Mesenchymal stem cell (in vitro differentiated cells and primary cell): ENCODE results near the gene PGF.
A peak's percentile ranks its signal among the peaks of the same experiment; 100 is the strongest.

Source experiments
- DNase-seq: peaks from one replicate; pipeline ENCODE4 v3.0.0-alpha.2; 2013
- H2AFZ ChIP-seq: one replicate; pipeline ENCODE4 v1.6.1; 2013; ENCODE audit warnings: low read depth, mild to moderate bottlenecking, control low read depth, inconsistent platforms, low read length, moderate library complexity
- H2AK5ac ChIP-seq: 2 replicates; pipeline ENCODE4 v1.6.1; 2013; ENCODE audit warnings: low read length, moderate library complexity, mild to moderate bottlenecking, inconsistent platforms; ENCODE audit not compliant: severe bottlenecking
- H2BK120ac ChIP-seq: one replicate; pipeline ENCODE4 v1.6.1; 2013; ENCODE audit warnings: low read depth, mild to moderate bottlenecking, inconsistent platforms, low read length, moderate library complexity
- H2BK12ac ChIP-seq, 2 experiments: one replicate each; pipeline ENCODE4 v1.6.1; 2013; ENCODE audit warnings: inconsistent platforms in 2 of 2, low read length in 2 of 2, mild to moderate bottlenecking in 2 of 2, moderate library complexity in 2 of 2, control low read depth in 1 of 2
- H2BK15ac ChIP-seq: one replicate; pipeline ENCODE4 v1.6.1; 2013; ENCODE audit warnings: mild to moderate bottlenecking, low read depth, inconsistent platforms; ENCODE audit not compliant: poor library complexity, severe bottlenecking
- H2BK5ac ChIP-seq: 2 replicates; pipeline ENCODE4 v1.6.1; 2013; ENCODE audit warnings: low read depth, mild to moderate bottlenecking, low read length, control low read depth, inconsistent platforms; ENCODE audit not compliant: poor library complexity, severe bottlenecking
- H3K14ac ChIP-seq, 2 experiments: one replicate each; pipeline ENCODE4 v1.6.1; 2013; ENCODE audit warnings: inconsistent platforms in 2 of 2, low read length in 2 of 2, control low read depth in 1 of 2, mild to moderate bottlenecking in 1 of 2, moderate library complexity in 1 of 2
- H3K18ac ChIP-seq, 2 experiments: one replicate each; pipeline ENCODE4 v1.6.1; 2013; ENCODE audit warnings: inconsistent platforms in 2 of 2, low read length in 2 of 2, control low read depth in 1 of 2, low read depth in 1 of 2, mild to moderate bottlenecking in 1 of 2
- H3K23ac ChIP-seq, 2 experiments: one replicate each; pipeline ENCODE4 v1.6.1; 2013; ENCODE audit warnings: inconsistent platforms in 2 of 2, low read length in 2 of 2, mild to moderate bottlenecking in 2 of 2, moderate library complexity in 2 of 2, control low read depth in 1 of 2
- H3K27ac ChIP-seq: 2 replicates; pipeline ENCODE4 v1.5.1; 2013; ENCODE audit warnings: mild to moderate bottlenecking, moderate library complexity, low read length, control low read depth, inconsistent platforms; ENCODE audit not compliant: poor library complexity, severe bottlenecking
- H3K27me3 ChIP-seq, 2 experiments: 2 replicates each; pipeline versions ENCODE4 v1.6.1 to v1.7.0; 2013; ENCODE audit warnings: low read length in 2 of 2, mild to moderate bottlenecking in 2 of 2, moderate library complexity in 2 of 2, control low read depth in 1 of 2, inconsistent platforms in 1 of 2; ENCODE audit not compliant: control insufficient read depth in 1 of 2, insufficient read depth in 1 of 2
- H3K36me3 ChIP-seq, 2 experiments: 2 replicates each; pipeline versions ENCODE4 v1.6.1 to v1.7.0; 2013; ENCODE audit warnings: low read length in 2 of 2, control low read depth in 1 of 2, inconsistent platforms in 1 of 2, low read depth in 1 of 2, mild to moderate bottlenecking in 1 of 2; ENCODE audit not compliant: insufficient read depth in 2 of 2, control insufficient read depth in 1 of 2
- H3K4ac ChIP-seq, 2 experiments: one replicate each; pipeline ENCODE4 v1.6.1; 2013; ENCODE audit warnings: inconsistent platforms in 2 of 2, low read length in 2 of 2, mild to moderate bottlenecking in 2 of 2, moderate library complexity in 2 of 2, control low read depth in 1 of 2, low read depth in 1 of 2
- H3K4me1 ChIP-seq: 2 replicates; pipeline ENCODE4 v1.6.1; 2013; ENCODE audit warnings: low read depth, low read length, control low read depth; ENCODE audit not compliant: control insufficient read depth, insufficient read depth
- H3K4me2 ChIP-seq: 2 replicates; pipeline ENCODE4 v1.6.1; 2013; ENCODE audit warnings: low read length, mild to moderate bottlenecking, inconsistent platforms; ENCODE audit not compliant: poor library complexity, severe bottlenecking
- H3K4me3 ChIP-seq, 2 experiments: 2 replicates each; pipeline versions ENCODE4 v1.5.1 to v1.7.0; 2013; ENCODE audit warnings: low read length in 2 of 2, mild to moderate bottlenecking in 2 of 2, control low read depth in 1 of 2, low read depth in 1 of 2; ENCODE audit not compliant: insufficient read depth in 1 of 2
- H3K79me1 ChIP-seq: replicated peaks from 2 replicates; pipeline ENCODE4 v1.6.1; 2013; ENCODE audit warnings: mild to moderate bottlenecking, control low read depth, low read length, inconsistent platforms; ENCODE audit not compliant: poor library complexity, severe bottlenecking
- H3K9ac ChIP-seq: 2 replicates; pipeline ENCODE4 v1.7.0; 2013; ENCODE audit warnings: mild to moderate bottlenecking, low read length, moderate library complexity
- H3K9me3 ChIP-seq: 2 replicates; pipeline ENCODE4 v1.7.0; 2013; ENCODE audit warnings: mild to moderate bottlenecking, low read length; ENCODE audit not compliant: control insufficient read depth
- H4K8ac ChIP-seq: one replicate; pipeline ENCODE4 v1.6.1; 2013; ENCODE audit warnings: inconsistent platforms, mild to moderate bottlenecking, low read length, moderate library complexity
- H4K91ac ChIP-seq: one replicate; pipeline ENCODE4 v1.6.1; 2013; ENCODE audit warnings: mild to moderate bottlenecking, low read length, inconsistent platforms
- WGBS: methylation state at CpG from one replicate; pipeline ENCODE4 v1.1.7; 2013; ENCODE audit warnings: mixed read lengths; 5-methylcytosine and 5-hydroxymethylcytosine counted together

The PGF gene

GRCh38 chr14:74906925-74907521 lies 48.4 kb downstream of the PGF start:
- WGBS, result 96% methylated on average over 10 of the region's 12 CpGs
- Histone ChIP-seq H4K91ac (no peak overlapping the region), H2AK5ac (no peak overlapping the region), H4K8ac (no peak overlapping the region), H2BK5ac (no peak overlapping the region), H2BK15ac (no peak overlapping the region), H3K4me2 (no peak overlapping the region), H2AFZ (no peak overlapping the region), H3K27me3 (no peaks in the 10 kb centered on the region), H3K4ac (no peak overlapping the region), H3K4me1 (peaks cover 5% of the 10 kb centered on the region), H3K9me3 (no peaks in the 10 kb centered on the region), H3K36me3 (peaks cover 35 to 44% of the 10 kb centered on the region in 2 experiments), H3K79me1 (no peaks in the 10 kb centered on the region), H2BK120ac (no peak overlapping the region), H3K4me3 (no peak overlapping the region), H3K18ac (no peak overlapping the region), H3K23ac (no peak overlapping the region), H3K9ac (no peak overlapping the region), H2BK12ac (no peak overlapping the region), H3K27ac (no peak overlapping the region), H3K14ac (no peak overlapping the region)
- DNase-seq, result no peak

- no peak overlapping the region for H4K91ac ChIP-seq
- H3K4me3 ChIP-seq, result no peak overlapping the region
- peak; percentile 58 for DNase-seq
- H3K27ac ChIP-seq, result no peak overlapping the region
- H2BK12ac ChIP-seq, result no peak overlapping the region
- H2AFZ ChIP-seq, result no peak overlapping the region
- 67% methylated on average over 14 of the region's 14 CpGs for WGBS
- H3K9me3 ChIP-seq, result no peaks in the 10 kb centered on the region
- H3K36me3 ChIP-seq, result peaks cover 49 to 53% of the 10 kb centered on the region in 2 experiments
- no peak overlapping the region for H2BK5ac ChIP-seq
- peaks cover 5% of the 10 kb centered on the region for H3K4me1 ChIP-seq
- no peak overlapping the region for H3K4me2 ChIP-seq
- no peak overlapping the region for H3K4ac ChIP-seq
- peak overlapping the region; percentile 26 for H3K9ac ChIP-seq
- no peak overlapping the region for H3K18ac ChIP-seq
- H2BK120ac ChIP-seq, result no peak overlapping the region
- H3K79me1 ChIP-seq, result no peaks in the 10 kb centered on the region
- H2AK5ac ChIP-seq, result no peak overlapping the region
- H3K14ac ChIP-seq, result no peak overlapping the region
- no peak overlapping the region for H2BK15ac ChIP-seq
- no peak overlapping the region for H3K23ac ChIP-seq
- no peak overlapping the region for H4K8ac ChIP-seq
- no peaks in the 10 kb centered on the region for H3K27me3 ChIP-seq
These were observed 49.7 kb downstream of the PGF start for GRCh38 chr14:74905595-74906142.

- H2BK120ac ChIP-seq, result no peak overlapping the region
- no peak overlapping the region for H3K4me3 ChIP-seq
- no peak overlapping the region for H3K18ac ChIP-seq
- H2AFZ ChIP-seq, result no peak overlapping the region
- no peak overlapping the region for H2BK12ac ChIP-seq
- no peak overlapping the region for H2BK15ac ChIP-seq
- DNase-seq, result no peak
- H3K23ac ChIP-seq, result no peak overlapping the region
- no peak overlapping the region for H4K8ac ChIP-seq
- peaks cover 5% of the 10 kb centered on the region for H3K4me1 ChIP-seq
- no peaks in the 10 kb centered on the region for H3K9me3 ChIP-seq
- H2BK5ac ChIP-seq, result no peak overlapping the region
- WGBS, result 95% methylated on average over 6 of the region's 6 CpGs
- H3K36me3 ChIP-seq, result peaks cover 57 to 59% of the 10 kb centered on the region in 2 experiments
- H3K27me3 ChIP-seq, result no peaks in the 10 kb centered on the region
- peaks cover 3% of the 10 kb centered on the region for H3K79me1 ChIP-seq
- H3K27ac ChIP-seq, result no peak overlapping the region
- no peak overlapping the region for H3K14ac ChIP-seq
- H3K4me2 ChIP-seq, result no peak overlapping the region
- H4K91ac ChIP-seq, result no peak overlapping the region
- H3K4ac ChIP-seq, result no peak overlapping the region
- no peak overlapping the region for H2AK5ac ChIP-seq
- peak overlapping the region; percentile 19 for H3K9ac ChIP-seq
These were observed 50.5 kb downstream of the PGF start for GRCh38 chr14:74904635-74905503.
